Ammon's horn (tissue), 1 donor: ENCODE measurements around the gene SRSF1.
"Not testable (repeated sequence)": the region's sequence is repeated elsewhere in the genome, so short reads cannot be mapped to it uniquely, and the experiment has no call there.

Experiments used
- DNase-seq: peaks from one replicate; pipeline ENCODE4 v3.0.0-alpha.2; 2016; ENCODE audit warnings: low spot score

The SRSF1 gene

DNA sequence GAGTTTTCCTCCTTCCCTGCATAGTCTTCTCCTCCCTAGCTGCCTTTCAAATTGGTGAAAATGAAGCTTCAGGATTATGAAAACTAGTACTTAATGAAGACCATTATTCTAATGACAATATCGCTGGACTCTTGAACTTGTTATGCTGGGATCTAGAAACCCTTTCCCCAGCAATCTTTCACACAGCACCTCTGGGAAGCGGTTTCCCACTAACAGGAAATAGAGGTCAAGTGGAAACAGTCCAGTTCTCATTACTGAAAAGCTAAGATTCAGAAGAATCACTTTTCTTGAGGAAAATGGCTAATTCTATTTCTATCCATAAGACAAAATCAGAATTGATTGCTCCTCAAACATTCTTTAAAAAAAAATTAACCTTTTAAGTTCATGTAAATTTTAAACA is 17.0 kb downstream of the SRSF1 start:
- no peak for DNase-seq

DNA sequence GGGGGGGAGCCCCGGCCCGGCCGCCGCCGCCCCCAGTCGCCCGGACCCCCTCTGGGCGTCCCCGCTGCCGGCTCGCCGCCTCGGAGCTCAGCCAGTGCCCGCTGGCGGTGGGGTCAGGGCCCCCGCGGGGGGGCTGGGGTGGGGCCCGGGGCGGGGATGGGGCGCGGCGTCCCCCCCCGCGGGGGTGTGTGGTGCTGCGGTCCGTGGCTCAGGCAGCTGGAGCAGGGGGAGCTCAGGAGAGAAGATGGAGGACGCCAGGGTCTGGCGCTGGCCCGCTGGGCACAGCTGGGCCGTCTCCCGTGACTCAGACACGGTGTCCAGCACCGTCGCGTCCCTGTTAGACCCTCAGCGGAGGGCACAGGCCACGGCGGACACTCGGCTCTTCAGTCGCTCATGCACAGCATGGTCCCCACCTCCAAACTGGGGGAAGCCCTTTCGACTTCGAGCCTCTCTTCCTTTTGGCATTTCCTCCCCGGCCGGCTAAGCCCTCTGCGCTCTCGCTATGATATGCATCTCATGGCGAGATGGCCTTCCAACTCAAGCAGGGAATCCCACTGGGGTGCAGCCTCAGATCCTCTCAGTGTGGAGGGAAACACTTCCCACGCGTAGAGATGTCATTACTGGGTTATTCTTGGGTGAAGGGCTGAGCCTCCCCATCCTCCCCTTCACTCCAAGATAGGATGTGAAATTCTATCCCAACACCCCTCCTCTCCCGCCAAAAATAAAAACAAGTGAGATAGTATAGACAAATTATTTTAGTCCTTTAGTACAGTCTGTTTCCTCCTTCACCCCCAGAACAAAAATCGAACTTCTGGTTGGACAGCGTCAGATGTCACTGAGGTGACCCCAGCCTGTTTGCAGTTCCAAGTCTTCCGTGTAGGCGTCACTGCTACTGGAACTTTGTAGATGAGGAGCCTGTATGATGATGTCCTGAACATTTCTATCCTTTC is 18.5 kb downstream of the SRSF1 start:
- peak; percentile 79 for DNase-seq

DNA sequence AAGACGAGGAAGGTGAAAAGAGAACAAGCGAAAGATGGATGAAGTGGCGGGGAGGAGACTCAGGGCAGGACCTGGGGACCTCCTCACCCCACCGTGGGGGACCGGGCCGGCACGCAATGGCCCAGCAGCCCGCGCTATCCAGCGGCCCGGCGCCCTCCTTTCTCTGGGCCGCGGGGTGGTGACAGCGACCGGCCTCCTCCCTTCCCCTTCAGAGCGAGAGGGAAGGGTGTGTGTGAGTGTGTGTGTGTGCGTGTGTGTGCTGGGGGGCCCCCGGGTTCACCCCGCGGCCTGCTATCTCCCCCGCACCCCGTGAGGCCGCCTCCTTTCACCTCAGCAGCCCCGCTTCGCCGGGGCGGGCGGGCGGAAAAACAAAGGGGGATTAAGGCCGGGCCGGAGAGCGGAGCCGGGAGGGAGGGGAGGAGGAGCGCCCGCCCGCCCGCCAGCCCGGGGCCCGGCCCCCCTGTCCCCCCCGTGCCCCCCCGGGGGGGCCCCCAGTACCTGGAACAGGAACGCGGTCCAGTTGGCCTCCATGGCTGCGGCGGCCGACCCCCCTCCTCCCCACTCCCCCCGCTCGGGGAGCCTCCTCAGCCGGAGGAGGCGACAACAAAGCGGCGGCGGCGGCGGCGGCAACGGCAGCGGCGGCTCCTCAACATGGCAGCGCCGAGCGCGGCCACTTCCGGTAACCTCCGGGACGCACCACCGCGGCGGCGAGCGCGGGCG is 19.3 kb downstream of the SRSF1 start, which contains the start of gene VEZF1:
VEZF1 (minus strand) TSS at position 674 of the 720 bp plus-strand sequence; CDS start at position 531, 143 bp downstream.
- peak; percentile 72 for DNase-seq

DNA sequence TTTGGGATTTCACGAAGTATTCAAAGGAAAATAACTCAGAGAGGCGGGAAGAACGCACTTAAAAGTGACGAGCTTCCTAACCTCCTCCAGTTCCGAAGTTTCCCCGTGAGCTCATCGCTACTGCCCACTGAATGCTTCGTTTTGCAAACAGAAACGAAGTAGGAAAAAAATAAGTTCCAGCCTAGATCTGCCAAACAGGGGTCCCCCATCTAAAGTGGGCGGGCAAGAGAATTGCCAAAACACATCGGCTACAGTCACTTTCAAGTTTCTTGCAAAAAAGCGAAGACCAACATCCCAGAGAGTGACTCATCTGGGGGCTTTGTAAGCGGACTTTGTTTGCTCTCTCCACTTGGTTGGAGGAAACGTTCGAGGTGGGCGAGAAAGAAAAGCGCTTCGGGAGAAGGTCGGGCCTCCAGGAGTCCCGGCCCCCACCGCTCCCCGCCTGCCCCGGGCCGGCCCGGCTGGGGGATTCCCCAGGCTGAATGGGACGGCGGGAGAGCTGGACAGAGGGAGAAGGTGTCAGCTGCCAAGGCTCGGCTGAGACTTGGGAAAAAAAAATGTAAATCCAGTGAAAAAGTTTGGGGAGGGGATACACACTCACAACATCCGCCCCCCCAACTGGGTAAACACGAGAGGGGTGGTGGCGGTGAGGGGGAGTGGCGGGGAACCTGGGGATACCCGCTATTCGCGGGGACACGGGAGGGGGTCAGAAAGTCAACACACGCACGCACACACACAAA is 20.0 kb downstream of the SRSF1 start:
- DNase-seq: peak; percentile 35

DNA sequence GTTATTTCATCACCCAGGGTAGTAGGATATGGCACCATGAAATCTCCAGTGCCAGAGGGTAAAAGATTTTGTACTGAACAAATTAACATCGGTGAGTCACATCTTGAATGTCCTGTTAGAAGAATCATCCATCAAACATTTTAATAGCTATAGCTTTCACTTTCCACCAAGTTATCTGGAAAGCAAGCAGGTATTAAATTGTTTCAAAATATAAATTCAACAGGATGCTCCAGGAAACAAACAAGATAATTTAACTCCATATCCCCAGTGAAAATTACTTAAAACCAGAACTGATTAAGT is 21.4 kb downstream of the SRSF1 start:
- DNase-seq: no peak

DNA sequence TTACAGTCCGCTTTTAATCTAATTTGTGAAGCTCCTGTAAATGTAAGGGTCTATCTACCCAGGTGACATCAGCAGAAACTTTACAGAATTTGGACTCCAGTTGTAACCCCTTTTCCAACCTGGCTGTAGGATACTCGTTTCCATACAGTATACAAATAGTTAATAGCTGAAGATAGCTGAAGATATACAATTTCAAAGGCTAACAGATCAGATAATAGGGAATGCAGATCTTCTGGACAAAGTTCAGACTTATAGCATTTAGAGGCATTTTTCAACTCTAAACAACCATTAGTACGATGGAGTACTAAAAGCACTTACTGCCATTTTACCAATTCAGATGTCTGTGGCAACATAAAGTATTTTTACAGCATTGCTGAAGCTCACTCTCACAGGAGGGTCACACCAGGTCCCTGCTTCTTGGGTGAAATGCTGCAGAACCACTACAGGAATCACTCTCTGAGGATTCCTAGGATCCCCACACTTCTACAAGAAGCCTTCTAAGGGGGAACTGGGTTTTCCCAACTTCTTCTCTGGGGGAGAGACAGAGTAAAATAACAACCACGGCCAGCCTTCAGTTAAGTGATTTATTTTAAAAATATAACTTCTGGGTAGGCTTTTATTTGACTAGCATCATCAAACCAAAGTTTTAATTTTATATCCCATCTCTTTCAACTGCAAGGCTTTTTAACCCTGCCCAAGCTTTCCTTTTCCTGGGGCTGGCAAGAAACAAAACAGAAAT is 21.9 kb downstream of the SRSF1 start:
- DNase-seq: no peak

DNA sequence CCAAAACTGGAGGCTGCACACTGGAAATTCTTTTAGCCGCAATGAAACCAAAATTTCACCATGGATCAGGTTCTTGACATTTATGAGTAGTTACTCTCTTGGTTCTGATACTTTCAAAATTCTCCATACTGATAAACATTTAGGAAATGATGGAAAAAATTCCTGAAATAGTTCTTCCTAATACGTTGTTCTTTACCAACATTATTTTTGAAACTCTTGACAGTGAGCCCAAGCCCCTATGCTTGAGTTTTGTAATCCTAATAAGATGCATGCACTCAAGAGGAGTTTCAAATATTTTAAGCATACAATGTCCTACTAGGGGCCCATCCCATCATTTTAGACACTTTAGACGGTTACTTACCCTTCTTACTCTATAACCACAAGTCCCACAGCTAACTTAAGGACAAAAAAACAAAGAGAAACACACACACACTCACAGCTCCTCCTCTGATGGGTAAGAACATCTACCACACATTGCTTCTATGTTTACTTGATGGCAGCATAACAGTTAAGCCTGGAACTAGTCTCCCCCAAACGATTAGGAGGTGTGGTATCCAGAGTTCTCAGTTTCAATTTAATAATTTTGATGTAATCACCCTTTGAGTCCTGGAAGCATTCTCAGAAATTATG is 22.7 kb downstream of the SRSF1 start:
- DNase-seq: no peak

DNA sequence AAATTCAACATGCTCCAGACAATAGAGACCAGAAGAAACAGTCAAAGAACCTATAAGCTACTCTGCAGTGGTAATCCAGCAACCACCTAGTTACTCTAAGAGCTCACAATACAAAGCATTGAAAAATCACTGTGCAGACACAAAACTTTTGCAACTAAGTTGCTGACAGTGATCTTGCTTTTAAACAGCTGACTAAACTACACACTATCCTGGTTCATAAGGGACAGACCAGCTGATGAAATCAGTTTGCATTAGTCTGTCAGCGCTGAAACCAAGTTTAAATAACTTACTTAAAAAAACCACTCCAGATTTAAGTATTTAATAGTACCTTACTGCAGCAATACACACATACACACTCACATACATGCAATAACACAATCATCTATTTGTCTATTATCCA is 23.6 kb downstream of the SRSF1 start:
- no peak for DNase-seq

DNA sequence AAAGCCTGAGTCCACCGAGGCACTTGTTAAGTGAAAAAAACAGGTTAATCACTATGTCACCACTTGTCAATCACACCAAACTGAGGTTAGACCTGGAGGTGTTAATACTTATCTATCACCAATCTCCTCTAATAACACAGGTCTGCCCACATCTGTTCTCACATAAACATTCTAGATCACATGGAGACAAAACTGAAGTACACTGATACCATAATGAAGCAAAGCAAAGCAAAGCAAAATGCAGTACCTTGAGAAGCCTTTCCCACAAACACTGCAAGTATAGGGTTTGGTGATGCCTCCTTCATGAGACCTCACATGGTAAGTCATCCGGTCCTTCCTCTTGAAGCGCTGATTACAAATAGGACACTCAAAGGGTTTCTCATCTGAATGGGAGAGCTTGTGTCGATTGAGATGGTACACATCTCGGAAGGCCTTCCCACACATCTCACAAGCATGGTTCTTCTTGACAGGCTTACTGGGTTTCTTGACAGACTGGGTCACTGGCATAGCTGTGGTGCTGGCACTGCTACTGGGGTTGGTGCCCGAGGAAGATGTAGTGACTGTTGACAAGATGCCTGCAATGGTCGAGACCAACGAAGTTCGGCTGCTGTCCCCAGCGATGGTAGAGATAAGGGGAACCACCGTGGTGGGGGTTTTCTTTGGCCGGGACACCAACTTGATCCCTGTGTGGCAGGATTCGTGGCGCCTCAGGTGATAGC is 24.4 kb downstream of the SRSF1 start:
- no peak for DNase-seq

DNA sequence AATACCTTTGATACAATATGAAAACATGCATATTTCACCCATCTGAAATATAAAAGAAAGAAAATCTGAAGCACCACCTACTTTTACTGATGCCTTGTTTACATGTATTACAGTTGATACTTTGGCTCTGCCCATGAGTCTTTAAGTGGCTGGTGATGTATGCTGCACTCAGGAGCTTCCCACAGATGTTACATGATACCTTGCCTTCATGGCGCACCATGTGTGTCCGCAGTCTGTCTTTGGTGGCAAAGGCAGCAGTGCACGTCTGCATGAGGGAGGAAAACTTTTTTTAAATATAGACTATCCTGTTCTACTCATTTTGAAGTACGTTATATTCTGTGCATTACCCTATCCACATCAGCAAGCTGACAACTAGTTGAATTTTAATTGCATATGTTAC is 26.5 kb downstream of the SRSF1 start:
- no peak for DNase-seq

DNA sequence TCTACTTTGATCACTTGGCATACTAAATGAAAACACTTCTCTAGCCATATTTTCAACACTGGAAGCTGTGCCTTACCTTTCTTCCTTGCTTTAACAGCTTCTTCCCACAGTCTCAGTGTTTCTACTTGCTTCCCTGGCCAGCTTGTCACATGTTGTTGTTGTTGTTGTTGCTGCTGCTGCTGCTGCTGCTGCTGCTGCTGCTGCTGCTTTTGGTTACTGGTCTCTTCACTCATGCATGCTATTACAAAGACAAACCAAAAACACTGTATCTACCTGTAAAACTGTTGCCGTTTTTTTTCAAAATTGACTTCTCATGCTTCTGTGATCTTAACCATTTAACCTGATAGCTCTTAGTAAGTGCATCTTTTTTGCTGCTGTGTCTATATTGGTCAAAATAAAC is 28.0 kb downstream of the SRSF1 start:
- DNase-seq: no peak

DNA sequence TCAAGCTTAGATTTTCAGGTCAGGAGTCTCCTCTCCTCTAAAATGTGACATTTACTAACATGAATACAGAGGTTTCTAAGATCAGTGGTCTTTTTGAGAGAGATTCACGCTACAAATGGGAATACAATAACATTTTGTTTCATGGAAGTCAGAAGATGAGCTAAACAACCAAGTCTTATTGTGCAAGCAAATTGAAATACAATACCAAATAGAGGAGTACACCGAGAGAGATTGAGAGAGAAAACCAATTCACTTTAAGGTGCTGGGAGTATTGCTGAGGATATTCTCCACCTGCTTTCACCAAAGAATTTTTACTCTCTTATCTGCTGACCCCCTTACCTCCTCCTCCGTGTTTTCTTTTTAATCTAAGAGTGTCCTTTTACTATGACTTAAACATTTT is 30.5 kb downstream of the SRSF1 start:
- peak; percentile 63 for DNase-seq

DNA sequence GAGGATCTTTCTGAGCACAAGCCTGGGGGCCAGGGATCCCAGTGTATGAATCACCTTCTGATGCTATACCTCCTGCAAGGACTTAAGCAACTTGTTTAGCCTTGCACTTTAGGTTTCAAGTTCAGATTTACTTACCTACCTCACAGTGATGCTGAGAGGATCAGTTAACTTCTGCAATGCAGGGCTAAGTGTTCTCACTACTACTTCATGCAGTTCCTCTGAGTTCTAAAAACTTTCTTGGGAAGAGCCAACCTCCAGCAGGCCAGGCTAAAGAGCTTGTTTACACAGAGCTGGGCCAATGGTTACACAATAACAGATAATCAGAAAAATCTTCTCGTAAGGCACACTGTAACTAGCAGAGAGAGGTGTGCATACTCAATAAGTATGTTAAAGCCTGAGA is 32.0 kb downstream of the SRSF1 start:
- no peak for DNase-seq

DNA sequence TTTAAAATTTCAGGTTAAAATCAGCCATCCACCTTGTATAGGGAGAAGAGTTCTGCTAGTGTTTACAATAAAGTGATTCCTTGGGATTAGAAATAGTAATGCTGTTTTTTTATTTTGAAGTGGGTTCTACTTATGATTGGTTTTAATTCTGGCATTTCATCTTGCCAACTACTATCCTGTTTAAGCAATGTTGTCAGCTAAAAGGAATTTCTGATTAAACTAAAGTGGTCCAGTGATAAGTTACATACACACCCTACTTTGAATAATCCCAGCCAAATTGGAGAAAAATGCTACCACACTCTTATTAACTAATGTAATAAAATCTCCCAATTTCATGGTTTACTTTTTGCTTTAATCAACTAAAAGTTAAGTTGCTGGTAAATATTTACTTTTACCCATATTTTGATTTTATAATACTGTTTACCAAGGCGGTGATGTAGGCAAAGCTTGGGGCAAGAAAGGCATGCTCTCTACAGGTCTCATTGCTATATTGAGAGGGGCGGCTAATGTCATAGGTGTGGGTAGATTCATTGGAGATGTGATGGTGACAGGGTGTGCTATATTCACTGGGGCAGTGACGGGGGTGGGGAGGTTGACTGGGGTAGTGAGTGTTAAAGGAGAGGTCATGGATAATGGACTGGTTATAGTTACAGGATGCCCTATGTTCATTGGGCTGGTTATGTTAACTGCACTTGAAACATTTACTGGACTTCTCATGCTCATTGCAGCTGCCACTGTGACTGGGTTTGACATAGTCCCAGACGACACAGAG is 32.8 kb downstream of the SRSF1 start:
- not testable (repeated sequence) for DNase-seq

DNA sequence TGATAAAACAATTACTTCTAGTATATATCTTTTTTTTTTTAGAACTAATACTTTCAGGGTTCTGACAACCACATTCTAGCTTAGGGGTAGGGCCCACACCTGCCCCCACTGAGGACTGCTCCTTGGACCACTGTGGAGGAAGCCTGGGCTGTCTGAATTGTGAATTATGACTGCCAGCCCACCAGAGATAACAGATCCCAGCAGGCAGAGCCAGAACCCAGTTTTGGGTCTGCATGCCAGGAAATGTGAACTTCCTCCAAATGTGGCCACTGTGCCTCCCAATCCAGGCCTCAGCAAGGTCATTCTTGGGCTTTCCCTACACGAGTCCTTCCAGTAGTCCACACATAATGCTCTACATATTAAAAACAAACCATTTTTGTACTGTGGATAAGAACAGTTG is 34.9 kb downstream of the SRSF1 start:
- DNase-seq: no peak

DNA sequence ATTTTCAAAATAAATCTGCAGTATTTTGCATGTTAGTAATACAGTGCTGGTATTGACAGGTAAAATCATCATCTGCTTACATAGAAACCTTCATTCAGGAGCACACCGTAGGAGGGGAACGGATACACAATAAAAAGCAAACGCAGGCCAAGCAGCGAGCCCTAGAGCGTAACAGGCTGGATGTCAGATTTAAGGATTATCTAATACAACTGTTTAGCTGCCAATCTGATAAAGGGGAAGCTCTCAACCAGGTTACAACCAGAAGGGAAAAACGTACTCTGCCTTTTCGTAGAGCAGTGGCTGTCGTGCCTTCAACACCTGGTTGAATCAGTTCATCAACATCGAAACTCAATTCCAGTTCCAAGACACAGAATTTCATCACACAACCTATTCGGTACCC is 35.5 kb downstream of the SRSF1 start:
- DNase-seq: no peak

DNA sequence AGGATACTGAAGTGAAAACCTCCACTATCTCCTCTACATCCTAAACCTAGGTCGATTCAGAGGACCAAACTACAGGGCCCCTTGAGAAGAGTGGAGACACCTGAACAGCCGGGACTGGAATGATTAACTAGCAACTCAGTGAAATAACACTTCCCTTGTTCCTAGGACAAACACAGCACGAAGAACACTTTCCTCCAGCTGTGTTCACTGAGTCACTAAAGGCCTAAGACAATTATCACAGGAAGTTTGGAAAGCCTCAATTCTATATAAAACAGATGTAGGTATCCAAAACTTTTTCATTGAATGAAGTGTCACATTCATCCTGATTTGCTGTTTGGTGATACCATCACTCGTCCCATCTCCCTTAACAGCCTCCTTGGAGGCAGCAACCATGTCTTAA is 36.3 kb downstream of the SRSF1 start:
- no peak for DNase-seq

DNA sequence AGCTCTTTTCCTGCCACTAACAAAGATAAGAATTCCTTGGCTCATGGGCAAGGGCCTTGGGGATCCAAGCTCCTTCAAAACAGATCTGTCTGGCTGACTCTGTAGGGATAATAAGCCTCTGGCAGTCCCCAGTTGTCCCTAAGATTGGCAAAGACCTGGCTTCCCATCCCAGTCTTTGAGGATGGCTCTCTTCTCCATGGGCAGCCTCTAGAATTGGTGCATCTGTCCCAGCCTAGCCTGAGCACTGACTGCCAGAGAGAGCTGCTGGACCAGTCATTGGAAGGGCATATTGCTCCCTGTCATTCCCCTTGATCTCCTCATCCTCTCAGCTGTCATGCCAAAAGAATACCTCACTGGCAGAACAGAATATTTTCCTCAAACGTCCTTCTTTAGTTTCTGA is 38.6 kb downstream of the SRSF1 start:
- DNase-seq: no peak

DNA sequence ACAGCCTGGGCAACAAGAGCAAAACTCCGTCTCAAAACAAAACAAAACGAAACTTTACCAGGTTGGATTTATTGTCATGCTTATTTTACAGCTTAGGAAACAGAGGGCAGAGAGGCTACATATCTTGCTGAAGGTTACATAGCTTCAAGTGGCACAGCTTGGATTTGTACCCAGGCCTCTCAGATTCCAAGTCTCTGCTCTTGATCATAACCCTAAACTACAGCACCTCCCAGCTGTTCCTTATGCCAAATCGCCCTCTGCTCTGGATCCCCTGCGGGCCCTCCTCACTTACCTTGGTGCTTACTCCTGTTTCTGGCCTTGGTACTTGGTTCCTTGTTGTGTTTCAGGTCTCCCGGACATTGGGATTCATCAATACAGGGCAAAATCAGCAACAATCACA is 40.2 kb downstream of the SRSF1 start:
- DNase-seq: no peak

DNA sequence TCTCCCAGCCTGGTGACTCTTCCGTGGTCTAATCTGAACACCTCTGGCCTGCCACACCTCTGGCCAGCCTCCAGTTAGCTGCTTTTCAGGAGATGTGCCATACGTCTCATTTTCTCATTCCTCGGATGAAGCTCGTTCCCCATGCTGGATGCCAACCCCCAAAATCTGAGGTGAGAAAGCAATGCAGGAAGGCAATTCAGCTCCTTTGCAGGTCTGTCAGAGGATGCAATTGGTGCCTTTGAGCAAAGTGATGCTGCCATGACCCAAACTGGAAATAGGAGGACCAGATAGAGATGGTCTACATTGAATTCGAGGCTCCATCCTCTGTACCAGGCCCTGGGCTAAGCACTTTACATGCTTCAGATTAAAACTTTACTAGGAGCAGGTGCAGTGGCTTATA is 40.8 kb downstream of the SRSF1 start:
- DNase-seq: no peak
